WTC11 (cell line): ENCODE results near the gene SLC38A7.
A peak's percentile ranks its signal among the peaks of the same experiment; 100 is the strongest.

Experiments used
- ARID4B ChIP-seq: sonication (generic); formaldehyde crosslinking; IDR thresholded peaks from 2 replicates; pipeline ENCODE4 v1.8.0; 2023; ENCODE audit warnings: missing genetic modification reagents, mild to moderate bottlenecking, borderline replicate concordance
- ELF4 ChIP-seq: sonication (generic); formaldehyde crosslinking; IDR thresholded peaks from 2 replicates; pipeline ENCODE4 v1.8.1; 2022; ENCODE audit warnings: low read depth, mild to moderate bottlenecking, moderate library complexity, missing genetic modification reagents
- FOXJ3 ChIP-seq: sonication (generic); formaldehyde crosslinking; IDR thresholded peaks from 2 replicates; pipeline ENCODE4 v1.9.0; 2021; ENCODE audit warnings: missing genetic modification reagents, mild to moderate bottlenecking, borderline replicate concordance
- FOXK1 ChIP-seq: sonication (generic); formaldehyde crosslinking; IDR thresholded peaks from 2 replicates; pipeline ENCODE4 v1.8.0; 2022; ENCODE audit warnings: mild to moderate bottlenecking, moderate library complexity, missing genetic modification reagents
- IRF2 ChIP-seq: sonication (generic); formaldehyde crosslinking; IDR thresholded peaks from 2 replicates; pipeline ENCODE4 v1.8.0; 2022; ENCODE audit warnings: low read depth, missing genetic modification reagents, borderline replicate concordance
- JUN ChIP-seq: sonication (generic); formaldehyde crosslinking; IDR thresholded peaks from 2 replicates; pipeline ENCODE4 v1.8.0; 2023; ENCODE audit warnings: mild to moderate bottlenecking, missing genetic modification reagents
- NFE2L1 ChIP-seq: sonication (generic); formaldehyde crosslinking; IDR thresholded peaks from 2 replicates; pipeline ENCODE4 v1.8.1; 2023; ENCODE audit warnings: missing genetic modification reagents
- NR2C2 ChIP-seq: sonication (generic); formaldehyde crosslinking; IDR thresholded peaks from 2 replicates; pipeline ENCODE4 v1.8.0; 2022; ENCODE audit warnings: mild to moderate bottlenecking, missing genetic modification reagents
- TEAD1 ChIP-seq: sonication (generic); formaldehyde crosslinking; IDR thresholded peaks from 2 replicates; pipeline ENCODE4 v1.8.0; 2022; ENCODE audit warnings: mild to moderate bottlenecking, missing genetic modification reagents
- USF1 ChIP-seq: sonication (generic); formaldehyde crosslinking; IDR thresholded peaks from 2 replicates; pipeline ENCODE4 v1.8.0; 2022; ENCODE audit warnings: mild to moderate bottlenecking, missing genetic modification reagents
- USF2 ChIP-seq: sonication (generic); formaldehyde crosslinking; IDR thresholded peaks from 2 replicates; pipeline ENCODE4 v1.8.1; 2023; ENCODE audit warnings: mild to moderate bottlenecking, missing genetic modification reagents, moderate library complexity
- TF ChIP-seq, protein P1 (sequence below): fragments of 200-600 bp; IDR thresholded peaks from 2 replicates; pipeline ENCODE4 v1.8.0; 2022; ENCODE audit warnings: antibody characterized with exemption

DNA sequence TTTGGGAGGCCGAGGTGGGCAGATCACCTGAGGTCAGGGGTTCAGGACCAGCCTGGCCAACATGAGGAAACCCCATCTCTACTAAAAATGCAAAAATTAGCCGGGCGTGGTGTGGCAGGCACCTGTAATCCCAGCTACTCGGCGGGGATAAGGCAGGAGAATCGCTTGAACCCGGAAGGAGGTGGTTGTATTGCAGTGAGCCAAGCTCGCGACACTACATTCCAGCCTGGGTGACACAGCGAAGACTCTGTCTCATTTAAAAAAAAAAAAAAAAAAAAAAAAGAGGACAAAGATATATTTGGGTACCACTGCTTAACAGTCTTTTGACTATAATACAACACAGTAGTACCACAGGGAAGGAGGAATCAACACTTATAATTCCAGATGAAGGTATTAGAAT, 64.2 kb downstream of the SLC38A7 start:
- TF ChIP-seq, protein P1, sequence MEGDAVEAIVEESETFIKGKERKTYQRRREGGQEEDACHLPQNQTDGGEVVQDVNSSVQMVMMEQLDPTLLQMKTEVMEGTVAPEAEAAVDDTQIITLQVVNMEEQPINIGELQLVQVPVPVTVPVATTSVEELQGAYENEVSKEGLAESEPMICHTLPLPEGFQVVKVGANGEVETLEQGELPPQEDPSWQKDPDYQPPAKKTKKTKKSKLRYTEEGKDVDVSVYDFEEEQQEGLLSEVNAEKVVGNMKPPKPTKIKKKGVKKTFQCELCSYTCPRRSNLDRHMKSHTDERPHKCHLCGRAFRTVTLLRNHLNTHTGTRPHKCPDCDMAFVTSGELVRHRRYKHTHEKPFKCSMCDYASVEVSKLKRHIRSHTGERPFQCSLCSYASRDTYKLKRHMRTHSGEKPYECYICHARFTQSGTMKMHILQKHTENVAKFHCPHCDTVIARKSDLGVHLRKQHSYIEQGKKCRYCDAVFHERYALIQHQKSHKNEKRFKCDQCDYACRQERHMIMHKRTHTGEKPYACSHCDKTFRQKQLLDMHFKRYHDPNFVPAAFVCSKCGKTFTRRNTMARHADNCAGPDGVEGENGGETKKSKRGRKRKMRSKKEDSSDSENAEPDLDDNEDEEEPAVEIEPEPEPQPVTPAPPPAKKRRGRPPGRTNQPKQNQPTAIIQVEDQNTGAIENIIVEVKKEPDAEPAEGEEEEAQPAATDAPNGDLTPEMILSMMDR = no peak
- TF ChIP-seq ARID4B (CRISPR knock-in tag) (no peak), TEAD1 (CRISPR knock-in tag) (no peak), JUN (CRISPR knock-in tag) (no peak), NR2C2 (CRISPR knock-in tag) (no peak), USF1 (CRISPR knock-in tag) (no peak), USF2 (no peak), FOXJ3 (CRISPR knock-in tag) (no peak), IRF2 (no peak), ELF4 (0 out of 2 replicates have a peak, but pooled peaks have one; percentile 55), NFE2L1 (no peak), FOXK1 (CRISPR knock-in tag) (no peak)
